LNCaP clone FGC (cell line): ENCODE results near the gene PNKP.

Source experiments
- DNase-seq: peaks from one replicate; pipeline ENCODE4 v3.0.0-alpha.2; 2011; ENCODE audit warnings: low read depth
- H3K4me3 ChIP-seq: 2 replicates; pipeline ENCODE4 v1.5.1; 2011; ENCODE audit warnings: mild to moderate bottlenecking, low read depth, low read length, control low read depth
- CTCF ChIP-seq: IDR thresholded peaks from 2 replicates; pipeline ENCODE4 v1.5.1; 2012; ENCODE audit warnings: mild to moderate bottlenecking; ENCODE audit not compliant: control insufficient read depth, insufficient read depth; ENCODE audit errors: extremely low read depth

The PNKP gene

GRCh38 chr19:49843265-49843664 is 24.1 kb downstream of the PNKP start:
- DNase-seq: no peak
- TF ChIP-seq CTCF: no peak
- no peak overlapping the region for H3K4me3 ChIP-seq

GRCh38 chr19:49840736-49841249 is 26.6 kb downstream of the PNKP start:
- H3K4me3 ChIP-seq: no peak overlapping the region
- TF ChIP-seq CTCF: no peak
- DNase-seq: no peak

GRCh38 chr19:49840321-49840720 is 27.1 kb downstream of the PNKP start:
- TF ChIP-seq CTCF: no peak
- no peak overlapping the region for H3K4me3 ChIP-seq
- DNase-seq: no peak

GRCh38 chr19:49839713-49840112 is 27.7 kb downstream of the PNKP start:
- no peak for TF ChIP-seq CTCF
- H3K4me3 ChIP-seq: no peak overlapping the region
- no peak for DNase-seq

GRCh38 chr19:49838885-49839588 is 28.3 kb downstream of the PNKP start:
- DNase-seq: no peak
- TF ChIP-seq CTCF: no peak
- no peak overlapping the region for H3K4me3 ChIP-seq

- TF ChIP-seq CTCF: no peak
- no peak overlapping the region for H3K4me3 ChIP-seq
- no peak for DNase-seq
These were observed 30.0 kb downstream of the PNKP start for GRCh38 chr19:49837425-49837824.

- no peak for TF ChIP-seq CTCF
- no peak for DNase-seq
- no peak overlapping the region for H3K4me3 ChIP-seq
These were observed 30.4 kb downstream of the PNKP start for GRCh38 chr19:49837009-49837310.
